ENCODE measurements around the gene RWDD3.

Gene RWDD3

DNA sequence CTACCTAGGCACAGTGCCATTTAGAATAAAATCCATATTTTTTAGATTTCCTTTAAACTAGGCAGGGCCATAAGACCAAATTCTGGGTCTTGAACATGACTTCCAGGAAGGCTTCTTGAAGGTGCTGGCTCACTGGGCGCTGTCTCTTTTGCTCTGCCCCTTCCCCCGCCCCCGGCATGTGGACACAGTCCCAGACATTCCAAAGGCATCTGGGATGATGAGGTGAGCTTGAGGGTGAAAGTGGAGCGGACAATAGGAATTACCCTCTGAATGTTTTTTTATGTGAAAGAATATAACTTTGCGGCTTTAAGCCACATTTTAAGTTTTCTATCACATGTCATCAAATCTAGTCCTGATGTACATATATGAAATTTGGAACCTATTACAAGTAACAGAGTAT is 29.4 kb downstream of the RWDD3 start:
- Histone ChIP-seq H3K9me2 (replicated peaks; ENCODE audit: insufficient read depth, low read length) (no peaks in the 10 kb centered on the region), H4K20me1 (ENCODE audit: low read depth, low read length) (no peaks in the 10 kb centered on the region), H2AFZ (ENCODE audit: low read depth, low read length, severe bottlenecking) (no peak overlapping the region), H3F3A (ENCODE audit: insufficient read depth) (no peaks in the 10 kb centered on the region), H3K27ac (ENCODE audit: low read depth, low read length) (no peak overlapping the region), H3K9me3 (ENCODE audit: insufficient read depth, low read length) (no peaks in the 10 kb centered on the region), H3K4me2 (ENCODE audit: low read depth, low read length, poor library complexity, severe bottlenecking) (no peak overlapping the region), H3K36me3 (ENCODE audit: low read length) (no peaks in the 10 kb centered on the region), H3K27me3 (ENCODE audit: low read length) (no peaks in the 10 kb centered on the region), H3K79me2 (ENCODE audit: insufficient read depth, low read length) (no peaks in the 10 kb centered on the region), H3K9ac (ENCODE audit: low read length) (no peak overlapping the region), H3K4me3 (ENCODE audit: insufficient read depth, low read length, poor library complexity, severe bottlenecking) (no peak overlapping the region)
- no peak for TF ChIP-seq EZH2phosphoT487 (conservative IDR thresholded peaks at IDR 0.05; ENCODE audit: low read length)
- TF ChIP-seq, protein P1, sequence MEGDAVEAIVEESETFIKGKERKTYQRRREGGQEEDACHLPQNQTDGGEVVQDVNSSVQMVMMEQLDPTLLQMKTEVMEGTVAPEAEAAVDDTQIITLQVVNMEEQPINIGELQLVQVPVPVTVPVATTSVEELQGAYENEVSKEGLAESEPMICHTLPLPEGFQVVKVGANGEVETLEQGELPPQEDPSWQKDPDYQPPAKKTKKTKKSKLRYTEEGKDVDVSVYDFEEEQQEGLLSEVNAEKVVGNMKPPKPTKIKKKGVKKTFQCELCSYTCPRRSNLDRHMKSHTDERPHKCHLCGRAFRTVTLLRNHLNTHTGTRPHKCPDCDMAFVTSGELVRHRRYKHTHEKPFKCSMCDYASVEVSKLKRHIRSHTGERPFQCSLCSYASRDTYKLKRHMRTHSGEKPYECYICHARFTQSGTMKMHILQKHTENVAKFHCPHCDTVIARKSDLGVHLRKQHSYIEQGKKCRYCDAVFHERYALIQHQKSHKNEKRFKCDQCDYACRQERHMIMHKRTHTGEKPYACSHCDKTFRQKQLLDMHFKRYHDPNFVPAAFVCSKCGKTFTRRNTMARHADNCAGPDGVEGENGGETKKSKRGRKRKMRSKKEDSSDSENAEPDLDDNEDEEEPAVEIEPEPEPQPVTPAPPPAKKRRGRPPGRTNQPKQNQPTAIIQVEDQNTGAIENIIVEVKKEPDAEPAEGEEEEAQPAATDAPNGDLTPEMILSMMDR (IDR thresholded peaks at IDR 0.05; ENCODE audit: insufficient read depth, low read length, poor library complexity, severe bottlenecking): no peak

DNA sequence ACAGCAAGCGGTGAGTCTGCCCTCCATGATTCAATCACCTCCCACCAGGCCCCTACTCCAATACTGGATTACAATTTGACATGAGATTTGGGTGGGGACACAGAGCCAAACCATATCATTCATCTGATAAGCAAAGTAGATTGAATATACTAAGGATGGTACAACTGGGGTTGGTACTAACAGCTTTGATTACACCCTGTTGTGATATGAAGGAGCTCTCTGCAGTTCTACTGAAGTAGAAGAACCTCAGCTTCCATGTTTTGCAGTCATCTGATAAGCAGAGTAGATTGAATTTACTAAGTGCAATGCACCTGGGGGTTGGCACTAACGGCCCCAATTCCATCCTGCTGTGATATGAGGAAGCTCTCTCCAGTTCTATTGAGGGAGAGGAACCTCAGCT is 31.1 kb downstream of the RWDD3 start:
- no peak overlapping the region for H2AFZ ChIP-seq (ENCODE audit: low read depth, low read length, severe bottlenecking)
- TF ChIP-seq, protein P1 (IDR thresholded peaks at IDR 0.05; ENCODE audit: insufficient read depth, low read length, poor library complexity, severe bottlenecking): no peak
- no peak for TF ChIP-seq EZH2phosphoT487 (conservative IDR thresholded peaks at IDR 0.05; ENCODE audit: low read length)
- no peak overlapping the region for H3K4me3 ChIP-seq (ENCODE audit: insufficient read depth, low read length, poor library complexity, severe bottlenecking)
- H3F3A ChIP-seq (ENCODE audit: insufficient read depth): no peaks in the 10 kb centered on the region
- no peaks in the 10 kb centered on the region for H4K20me1 ChIP-seq (ENCODE audit: low read depth, low read length)
- no peaks in the 10 kb centered on the region for H3K79me2 ChIP-seq (ENCODE audit: insufficient read depth, low read length)
- H3K9me2 ChIP-seq (replicated peaks; ENCODE audit: insufficient read depth, low read length): no peaks in the 10 kb centered on the region
- H3K27me3 ChIP-seq (ENCODE audit: low read length): no peaks in the 10 kb centered on the region
- no peaks in the 10 kb centered on the region for H3K36me3 ChIP-seq (ENCODE audit: low read length)
- H3K4me2 ChIP-seq (ENCODE audit: low read depth, low read length, poor library complexity, severe bottlenecking): no peak overlapping the region
- no peak overlapping the region for H3K27ac ChIP-seq (ENCODE audit: low read depth, low read length)
- H3K9ac ChIP-seq (ENCODE audit: low read length): no peak overlapping the region
- H3K9me3 ChIP-seq (ENCODE audit: insufficient read depth, low read length): no peaks in the 10 kb centered on the region

DNA sequence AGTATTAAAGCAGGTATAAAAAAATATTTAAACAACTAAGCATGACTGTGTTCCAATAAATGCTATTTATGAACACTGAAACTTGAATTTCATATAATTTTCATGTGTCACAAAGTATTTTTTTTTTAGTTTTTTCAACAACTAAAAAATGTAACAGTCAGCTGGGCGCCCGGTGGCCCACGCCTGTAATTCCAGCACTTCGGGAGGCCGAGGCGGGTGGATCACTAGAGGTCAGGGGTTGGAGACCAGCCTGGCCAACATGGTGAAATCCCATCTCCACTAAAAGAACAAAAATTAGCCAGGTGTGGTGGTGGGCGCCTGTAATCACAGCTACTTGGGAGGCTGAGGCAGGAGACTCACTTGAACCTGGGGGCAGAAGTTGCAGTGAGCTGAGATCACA is 42.4 kb downstream of the RWDD3 start:
- no peak for TF ChIP-seq EZH2phosphoT487 (conservative IDR thresholded peaks at IDR 0.05; ENCODE audit: low read length)
- TF ChIP-seq, protein P1 (IDR thresholded peaks at IDR 0.05; ENCODE audit: insufficient read depth, low read length, poor library complexity, severe bottlenecking): no peak
- H4K20me1 ChIP-seq (ENCODE audit: low read depth, low read length): no peaks in the 10 kb centered on the region

More for the DNA sequence above, 42.4 kb downstream of the RWDD3 start:
- Histone ChIP-seq H3K36me3 (ENCODE audit: low read length) (no peaks in the 10 kb centered on the region), H3K27me3 (ENCODE audit: low read length) (no peaks in the 10 kb centered on the region), H3K4me2 (ENCODE audit: low read depth, low read length, poor library complexity, severe bottlenecking) (no peak overlapping the region), H3K27ac (ENCODE audit: low read depth, low read length) (no peak overlapping the region), H2AFZ (ENCODE audit: low read depth, low read length, severe bottlenecking) (no peak overlapping the region), H3K4me3 (ENCODE audit: insufficient read depth, low read length, poor library complexity, severe bottlenecking) (no peak overlapping the region), H3K9ac (ENCODE audit: low read length) (no peak overlapping the region), H3K9me2 (replicated peaks; ENCODE audit: insufficient read depth, low read length) (no peaks in the 10 kb centered on the region), H3F3A (ENCODE audit: insufficient read depth) (no peaks in the 10 kb centered on the region), H3K79me2 (ENCODE audit: insufficient read depth, low read length) (no peaks in the 10 kb centered on the region), H3K9me3 (ENCODE audit: insufficient read depth, low read length) (no peaks in the 10 kb centered on the region)

Data from SU-DHL-6 (cell line).